HG03457 (cell line): Measurements from ENCODE around the gene CD248.

Experiments used
- ATAC-seq: cut with Tn5 transposase; IDR thresholded peaks from one replicate; pipeline ENCODE4 v1.9.1; 2021; ENCODE audit warnings: moderate number of reproducible peaks; ENCODE audit not compliant: unreplicated experiment

Gene CD248

DNA sequence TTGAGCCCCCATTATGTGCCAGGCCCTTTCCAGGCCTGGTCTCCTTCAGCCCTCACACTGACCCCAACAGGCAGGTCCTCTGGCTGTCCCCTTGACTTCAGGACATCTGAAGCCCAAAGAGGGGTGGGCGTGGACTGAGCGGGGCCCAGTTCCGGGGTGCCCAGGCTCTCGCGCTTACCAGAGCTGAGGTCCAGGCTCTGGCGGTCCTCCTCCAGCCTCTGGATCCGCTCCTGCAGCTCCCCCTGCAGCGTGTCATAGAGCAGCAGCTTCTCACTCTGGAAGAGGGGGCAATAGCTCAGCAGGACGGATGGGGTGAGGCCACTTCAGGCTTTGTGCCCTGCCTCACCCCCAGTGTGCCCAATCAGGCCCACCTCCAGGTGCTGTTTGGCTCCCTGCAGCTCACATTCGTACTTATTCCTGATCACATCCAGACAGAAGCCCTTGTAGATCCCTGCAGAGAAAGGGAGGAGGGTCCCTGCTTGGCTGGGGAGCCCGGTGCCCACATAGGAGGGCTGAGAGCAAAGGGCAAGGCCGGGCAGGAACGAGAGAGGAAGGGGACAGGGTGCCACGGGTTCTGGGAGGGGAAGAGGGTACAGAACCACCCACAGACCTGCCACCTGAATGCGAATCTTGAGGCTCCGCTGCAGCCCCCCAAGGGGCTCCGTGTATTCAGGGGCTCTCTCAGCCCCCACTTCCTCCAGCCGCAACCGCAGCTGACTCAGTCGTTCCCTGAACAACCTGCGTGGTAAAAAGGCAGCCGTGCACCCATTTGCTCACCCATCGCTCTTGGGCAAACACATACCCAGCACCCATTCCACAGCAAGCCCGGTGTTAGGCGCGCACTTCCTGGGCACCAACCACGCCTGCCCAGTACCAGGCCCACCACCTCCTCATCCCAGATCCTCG lies 24.0 kb upstream of the CD248 start:
- ATAC-seq, result no peak

DNA sequence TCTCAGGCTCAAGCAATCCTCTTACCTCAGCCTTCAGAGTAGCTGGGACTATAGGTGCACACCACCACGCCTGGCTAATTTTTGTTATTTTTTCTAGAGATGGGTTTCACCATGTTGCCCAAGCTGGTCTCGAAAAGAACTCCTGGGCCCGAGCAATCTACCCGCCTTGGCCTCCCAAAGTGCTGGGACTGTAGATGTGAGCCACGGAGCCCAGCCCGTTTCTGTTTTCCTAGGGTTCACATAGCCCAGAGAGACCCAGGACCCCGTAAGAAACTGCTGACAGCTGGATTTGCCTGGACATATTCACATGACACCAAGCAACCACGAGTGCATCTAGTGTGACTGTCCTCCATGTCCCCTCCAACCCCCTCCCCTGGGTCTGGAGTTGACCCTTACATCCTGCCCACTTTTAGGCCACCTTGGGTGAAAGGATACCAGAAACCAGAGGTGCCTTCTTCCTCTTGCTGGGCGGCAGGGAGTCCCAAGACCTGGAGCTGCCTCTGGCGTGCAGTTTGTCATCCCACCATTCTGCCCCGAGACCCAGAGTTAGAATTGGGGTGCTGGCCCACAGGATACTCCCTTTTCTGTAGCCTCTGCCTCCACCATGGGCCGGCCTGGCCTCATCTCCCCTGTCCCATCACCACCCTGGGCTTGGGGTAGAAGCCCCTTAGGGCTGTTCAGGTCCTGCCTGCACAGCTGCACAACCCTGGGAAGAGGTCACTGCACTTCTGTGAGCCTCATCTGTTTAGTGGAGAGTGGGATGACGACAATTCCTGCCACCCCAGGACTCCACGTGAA lies 23.0 kb upstream of the CD248 start:
- no peak for ATAC-seq

DNA sequence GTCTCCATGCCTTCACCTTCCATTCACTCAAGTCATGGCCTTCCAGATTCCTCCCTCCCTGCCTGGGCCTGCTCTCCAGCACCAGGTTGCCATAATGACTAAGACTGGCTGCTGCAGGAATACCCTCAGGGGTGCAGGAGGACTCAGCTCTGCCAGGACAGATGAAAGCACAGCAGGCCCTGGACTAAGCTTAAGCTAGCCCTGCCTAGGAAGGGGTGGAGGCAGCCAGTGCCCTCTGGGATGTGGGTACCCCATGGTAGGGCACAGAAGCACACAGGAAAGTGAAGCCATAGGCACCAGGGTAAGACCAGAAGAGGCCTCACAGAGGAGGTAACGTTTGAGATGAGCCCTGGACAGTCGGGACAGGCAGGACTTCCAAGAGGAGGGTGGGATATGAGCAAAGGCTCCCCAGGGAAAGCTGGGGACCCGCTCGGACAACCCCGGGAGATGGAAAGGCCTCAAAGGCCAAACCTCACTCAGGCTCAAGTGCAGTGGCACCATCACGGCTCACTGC lies 22.4 kb upstream of the CD248 start:
- no peak for ATAC-seq

DNA sequence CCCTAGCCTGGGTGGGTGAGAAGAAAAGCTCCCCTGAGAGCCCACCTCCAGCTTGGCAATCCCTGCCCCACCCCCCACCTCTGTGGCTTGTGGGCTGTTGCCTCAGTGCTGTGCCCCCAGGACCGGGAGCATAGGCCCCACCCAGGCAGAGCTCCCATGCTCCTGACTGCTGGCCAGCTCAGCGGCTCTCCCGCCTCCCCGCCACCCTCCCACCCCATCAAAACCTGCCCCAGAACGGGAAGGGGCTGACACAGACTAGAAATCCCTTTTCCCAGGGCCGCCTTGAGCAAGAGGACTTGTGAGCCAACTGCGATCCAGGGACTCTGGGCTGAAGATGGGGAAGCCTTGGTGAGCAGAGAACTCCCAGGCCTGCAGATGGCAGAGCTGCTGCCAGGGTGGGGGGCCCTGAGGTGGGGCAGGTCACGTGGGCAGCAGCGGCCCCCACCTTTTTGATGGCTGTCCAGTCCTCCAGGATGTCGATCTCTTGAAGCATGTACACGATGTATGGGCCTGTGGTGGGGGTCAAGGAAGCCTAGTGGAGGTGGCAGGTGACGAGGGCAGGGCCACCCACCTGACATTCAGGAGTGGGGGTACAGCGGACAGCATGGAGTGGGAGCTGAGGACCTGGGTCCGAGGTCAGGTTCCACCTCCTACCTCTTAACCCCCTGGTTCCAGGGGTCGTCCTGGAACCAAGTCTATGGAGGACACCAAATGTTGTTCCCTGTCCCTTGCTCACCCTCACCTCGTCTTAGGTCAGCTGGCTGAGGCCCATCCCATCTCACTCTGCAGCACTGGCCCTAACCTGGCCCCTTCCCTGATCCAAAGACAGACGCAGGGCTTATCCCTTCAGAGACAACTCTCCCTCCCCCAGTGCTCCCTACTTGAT lies 21.7 kb upstream of the CD248 start:
- no peak for ATAC-seq

DNA sequence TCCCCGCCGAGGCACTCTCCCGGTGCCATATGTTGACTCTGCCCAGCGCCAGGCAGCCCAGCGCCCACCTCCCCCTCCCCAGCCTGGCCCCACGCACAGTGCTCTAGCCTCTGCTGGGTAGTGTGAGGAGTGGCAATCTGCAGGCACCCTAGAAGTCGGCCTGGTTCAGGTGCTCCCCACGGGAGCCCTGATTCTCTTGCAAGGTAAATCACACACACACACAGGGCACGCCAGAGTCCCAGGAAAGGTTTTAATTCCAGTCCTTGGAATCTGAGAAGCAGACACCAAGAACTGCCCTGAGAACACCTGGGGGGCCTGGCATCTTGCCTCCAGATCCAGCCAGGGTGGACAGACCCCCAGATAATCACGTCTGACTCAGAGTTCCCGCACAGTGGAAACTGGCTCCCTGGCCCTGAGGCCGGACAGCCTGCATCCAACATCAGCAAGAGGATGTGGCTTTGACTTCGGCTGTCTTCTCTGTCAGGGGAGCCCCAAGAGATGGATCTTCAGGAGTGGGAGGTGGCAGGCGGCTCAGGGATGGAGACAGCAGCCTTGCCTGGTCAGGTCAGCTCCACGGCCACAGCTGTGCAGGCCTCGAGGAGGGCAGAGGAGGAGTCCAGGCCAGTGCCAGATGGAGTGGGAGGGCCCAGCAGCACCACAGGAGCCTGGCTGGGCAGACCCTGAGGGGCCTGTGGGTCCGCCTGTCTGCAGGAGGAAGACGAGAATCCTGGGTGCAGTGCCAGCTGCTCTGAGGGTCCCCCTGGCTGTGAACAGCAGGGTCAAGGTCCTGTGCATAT lies 20.5 kb upstream of the CD248 start:
- ATAC-seq, result no peak

DNA sequence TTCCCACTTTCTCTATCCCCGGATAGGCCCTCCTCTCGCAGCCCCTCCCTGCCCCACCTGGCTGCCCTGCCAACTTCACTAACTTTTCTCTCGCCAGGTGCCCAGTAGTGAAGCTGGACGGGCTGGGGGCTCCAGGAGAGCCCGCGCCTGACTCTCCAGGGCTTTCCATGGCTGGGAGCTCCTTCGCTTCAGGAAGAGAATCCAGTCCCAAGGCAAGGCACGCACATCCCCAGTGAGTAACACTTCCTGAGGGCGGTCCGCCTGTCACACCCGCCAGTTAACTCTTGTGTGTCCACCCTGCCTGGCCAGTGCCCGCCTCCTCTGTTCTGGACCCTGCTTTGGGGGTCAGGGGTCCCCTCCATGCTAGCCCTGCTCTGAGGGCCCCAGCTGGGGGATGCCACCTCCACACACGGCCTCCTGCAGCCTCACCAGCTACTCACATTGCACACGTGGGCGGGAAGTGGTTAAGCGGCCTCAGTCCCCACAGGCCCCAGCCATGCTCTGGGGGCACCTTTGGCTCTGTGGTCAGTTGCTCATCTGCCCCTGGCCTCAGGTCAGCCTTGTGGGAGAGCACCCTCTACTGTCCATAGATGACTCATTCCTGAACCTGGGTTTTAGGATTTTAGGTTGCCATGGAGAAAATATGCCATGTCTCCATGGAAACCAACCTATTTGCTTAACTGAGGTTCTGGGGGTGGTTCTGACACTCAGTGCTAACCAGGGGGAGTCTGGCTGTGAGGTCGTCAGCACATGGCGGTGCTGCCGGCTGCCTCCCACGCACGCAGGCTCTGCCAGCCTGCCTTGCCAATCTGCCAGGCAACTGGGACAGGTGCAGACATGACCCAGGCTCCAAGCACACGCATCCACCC lies 19.6 kb upstream of the CD248 start, which contains the start of gene RIN1:
Gene RIN1 (minus strand): TSS at position 201 of the 869 bp plus-strand sequence. CDS start 32 bp downstream, at position 169.
- no peak for ATAC-seq

DNA sequence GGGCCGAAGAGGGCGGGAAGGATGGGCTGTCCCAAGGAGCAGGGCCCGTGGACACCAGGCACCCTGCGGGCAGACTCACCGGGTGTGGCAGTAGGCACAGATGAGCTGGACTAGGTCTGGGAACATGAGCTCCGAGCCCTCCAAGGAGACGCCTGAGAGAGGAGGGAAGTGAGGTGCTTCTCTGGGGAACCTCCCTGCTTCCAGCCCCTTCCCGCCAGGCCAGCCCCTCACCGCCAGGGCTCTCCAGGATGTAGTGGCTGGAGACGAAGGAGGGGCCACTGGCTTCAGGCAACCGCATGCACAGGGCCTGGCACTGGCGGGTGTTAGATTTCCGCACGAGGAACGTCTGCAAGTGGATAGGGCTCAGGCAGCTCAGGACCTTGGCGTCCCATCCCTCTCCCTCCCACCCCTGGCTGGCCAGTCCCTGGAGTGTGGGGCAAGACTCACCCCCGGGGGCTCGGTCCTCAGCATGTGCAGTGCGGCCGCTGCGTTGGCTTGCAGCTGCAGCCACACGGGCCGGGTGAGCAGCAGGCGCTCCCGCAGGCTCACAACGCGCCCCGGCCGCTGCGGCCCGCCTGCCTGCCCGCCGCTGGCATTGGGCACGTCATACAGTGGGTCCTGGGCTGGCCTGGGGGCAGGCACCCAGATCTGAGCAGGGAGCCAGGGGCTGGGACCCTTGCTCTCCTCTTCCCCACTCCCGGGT lies 18.8 kb upstream of the CD248 start:
- no peak for ATAC-seq

DNA sequence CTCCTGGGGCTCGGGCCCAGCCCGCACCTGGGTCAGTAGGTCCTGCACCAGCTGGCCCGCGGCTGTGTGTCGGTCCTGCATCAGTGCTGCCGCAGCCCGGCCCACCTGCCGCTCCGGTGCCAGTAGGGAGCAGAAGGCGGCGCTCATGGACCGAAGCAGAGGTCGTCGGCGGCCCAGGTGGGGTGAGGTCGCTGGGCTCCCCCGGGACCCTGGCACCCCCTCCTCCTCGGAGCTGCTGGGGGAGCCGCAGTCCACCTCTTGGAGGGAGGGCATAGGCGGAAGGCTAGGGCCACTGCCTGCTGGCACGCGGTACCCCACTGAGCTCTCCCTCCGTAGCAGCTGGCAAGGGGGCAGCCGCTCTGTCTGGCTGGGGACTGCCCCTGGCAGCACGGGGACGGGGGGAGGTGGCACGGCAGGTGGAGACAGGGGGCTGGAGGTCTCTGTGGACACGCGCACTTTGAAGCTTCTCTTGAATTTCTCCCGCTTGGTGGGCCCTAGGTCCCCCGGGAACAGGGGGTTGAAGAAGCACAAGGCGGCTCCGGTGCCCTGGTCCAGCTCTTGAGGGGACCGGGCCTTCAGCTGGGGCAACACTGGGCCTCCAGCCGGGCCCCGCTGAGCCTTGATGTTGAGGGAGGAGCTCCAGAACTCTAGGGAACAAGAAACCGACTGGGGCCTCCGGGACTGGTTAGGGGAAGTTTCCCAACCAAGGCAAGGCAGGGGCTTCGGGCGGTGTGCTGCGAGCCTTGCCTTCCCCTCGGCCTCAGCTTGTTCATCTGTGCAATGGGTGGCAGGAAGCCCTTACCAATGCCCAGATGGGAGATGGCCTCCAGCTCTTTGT lies 18.0 kb upstream of the CD248 start:
- no peak for ATAC-seq

DNA sequence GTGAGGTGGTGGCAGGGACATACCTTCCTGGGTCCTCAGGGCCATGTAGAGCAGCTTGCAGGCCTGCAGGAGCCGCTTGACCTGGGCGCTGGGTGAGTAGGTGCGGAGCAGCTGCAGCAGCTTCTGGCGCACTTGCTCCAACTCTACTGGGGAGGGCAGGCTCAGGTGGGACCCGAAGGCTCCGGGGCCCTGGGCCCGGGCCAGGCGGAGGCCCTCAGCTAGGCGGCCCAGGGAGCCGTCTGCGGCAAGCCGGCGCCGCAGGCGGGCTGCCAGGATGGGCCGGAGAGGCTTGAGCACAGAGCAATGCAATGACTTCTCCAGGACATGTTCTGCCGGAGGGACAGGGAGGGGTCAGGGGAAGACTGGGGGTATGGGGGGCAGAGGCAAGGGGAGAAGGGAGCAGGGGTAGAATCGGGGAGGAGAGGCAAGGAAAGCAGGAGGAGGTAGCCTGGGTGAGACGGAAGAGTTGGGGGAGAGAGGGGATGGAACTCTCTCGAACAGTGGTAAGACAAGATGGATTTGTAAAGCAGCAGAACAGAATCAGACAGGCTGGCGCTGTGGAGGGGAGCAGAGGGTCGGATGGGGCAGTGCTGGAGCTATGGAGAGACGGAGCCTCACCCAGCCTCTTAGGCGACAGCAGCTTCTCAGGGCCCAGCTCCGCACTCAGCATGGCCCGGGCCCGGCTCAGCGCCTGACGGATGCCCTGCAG lies 17.2 kb upstream of the CD248 start:
- no peak for ATAC-seq

DNA sequence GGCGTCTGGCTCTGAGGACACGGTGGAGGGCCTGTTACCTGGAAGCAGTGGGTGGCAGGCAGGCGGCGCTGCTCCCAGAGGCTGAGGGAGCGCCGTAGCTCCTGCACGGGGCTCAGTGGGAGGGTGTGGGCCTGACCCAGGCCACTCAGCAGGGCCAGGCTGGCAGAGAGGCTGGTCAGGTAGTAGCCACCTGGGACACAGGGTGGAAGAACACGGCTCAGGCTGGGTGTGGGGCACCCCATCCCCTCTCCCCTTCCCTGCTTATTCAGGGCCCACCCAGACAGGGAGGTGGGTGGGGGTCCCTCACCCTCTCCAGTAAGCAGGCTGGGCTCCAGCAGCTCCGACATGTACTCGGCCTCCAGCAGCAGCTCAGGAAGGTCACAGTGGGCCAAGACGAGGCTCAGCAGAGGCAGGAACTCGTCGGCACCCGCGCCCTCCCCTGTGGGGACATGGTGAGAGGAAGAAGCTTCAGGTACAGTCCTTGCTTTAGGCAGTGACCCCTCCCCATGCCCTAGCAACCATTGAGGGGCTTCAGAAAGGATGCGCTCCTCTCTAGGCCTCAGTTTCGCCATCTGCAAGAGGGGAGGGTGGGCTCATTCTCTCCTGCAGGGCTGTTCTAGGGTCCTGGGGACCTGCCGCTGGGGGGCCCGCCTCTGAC lies 16.5 kb upstream of the CD248 start:
- ATAC-seq, result no peak

DNA sequence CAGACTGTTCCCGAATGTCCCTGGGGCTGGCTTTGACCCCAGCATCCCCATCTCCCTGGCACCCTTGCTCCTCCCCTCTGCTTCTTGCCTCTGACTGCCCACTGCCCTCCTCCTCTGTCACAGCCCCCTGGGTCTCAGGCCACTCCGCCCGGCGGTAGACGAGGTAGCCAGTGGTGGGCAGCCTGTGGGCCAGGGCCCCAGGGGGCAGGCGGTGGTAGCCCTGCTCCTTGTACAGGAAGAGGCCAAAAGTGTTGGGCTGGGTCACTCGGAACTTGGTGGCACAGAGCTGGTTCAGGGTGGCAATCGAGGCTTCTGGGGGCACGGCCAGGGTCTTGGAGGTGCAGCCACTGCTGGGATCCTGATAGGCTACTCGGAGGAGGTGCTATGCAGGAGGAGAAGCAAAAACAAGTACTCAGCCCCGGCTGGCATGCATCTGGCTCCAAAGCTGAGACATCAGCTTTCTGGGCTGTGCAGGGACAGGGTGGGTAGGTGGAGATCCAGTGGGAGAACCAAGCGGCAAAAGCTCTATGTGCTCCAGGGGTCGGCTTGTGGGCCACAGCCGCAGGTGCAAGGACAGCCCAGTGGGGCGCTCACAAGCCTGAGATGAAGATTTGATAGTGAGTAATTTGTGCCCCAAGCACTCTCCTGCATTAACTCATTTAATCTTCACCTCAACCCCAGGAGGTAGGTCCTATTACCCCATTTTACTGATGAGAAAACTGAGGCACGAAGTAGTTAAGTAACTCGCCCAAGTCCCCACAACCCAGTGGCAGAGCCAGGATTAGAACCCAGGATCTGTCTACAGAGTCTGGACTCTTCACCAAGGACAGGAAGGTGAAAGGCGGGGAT lies 15.8 kb upstream of the CD248 start:
- ATAC-seq, result no peak

DNA sequence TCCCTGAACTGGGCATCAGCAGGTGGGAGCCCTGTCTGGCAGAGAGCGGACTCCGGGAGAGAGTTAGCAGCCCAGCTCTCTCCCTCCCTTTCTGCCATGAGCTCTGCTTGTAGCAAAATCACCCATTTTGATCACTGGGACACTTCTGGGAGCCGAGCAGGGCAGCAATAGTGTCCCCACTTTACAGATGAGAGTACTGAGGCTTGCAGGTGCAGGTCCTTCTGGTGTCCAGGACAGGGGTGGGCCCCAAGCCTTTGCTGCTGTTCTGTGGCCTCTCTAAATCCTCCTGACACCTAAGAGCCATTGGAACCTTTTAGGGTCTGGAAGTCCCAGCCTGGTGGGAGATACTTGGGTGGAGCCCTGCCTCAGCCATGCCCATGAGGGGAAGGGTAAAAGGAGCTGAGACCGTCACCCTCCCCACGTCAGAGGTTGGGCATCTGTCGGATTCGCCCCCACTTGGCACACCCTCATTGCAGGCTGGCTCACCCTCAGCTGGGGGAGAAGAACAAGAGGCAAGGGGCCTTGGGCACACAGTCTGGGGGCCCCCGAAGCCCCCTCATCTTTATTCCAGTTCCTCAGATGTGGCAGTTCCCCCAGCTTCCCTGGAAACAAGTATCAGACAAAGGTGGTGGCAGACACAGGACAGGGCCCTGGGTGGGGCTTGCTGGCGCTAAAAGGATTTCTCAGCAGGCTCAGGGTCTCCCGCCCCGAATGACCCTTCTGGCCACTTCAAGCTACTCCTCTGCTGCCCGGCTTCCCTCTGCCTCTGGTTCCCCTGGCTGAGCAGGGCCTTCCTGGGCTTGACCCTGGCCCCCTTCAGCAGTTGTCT lies 14.9 kb upstream of the CD248 start:
- no peak for ATAC-seq

DNA sequence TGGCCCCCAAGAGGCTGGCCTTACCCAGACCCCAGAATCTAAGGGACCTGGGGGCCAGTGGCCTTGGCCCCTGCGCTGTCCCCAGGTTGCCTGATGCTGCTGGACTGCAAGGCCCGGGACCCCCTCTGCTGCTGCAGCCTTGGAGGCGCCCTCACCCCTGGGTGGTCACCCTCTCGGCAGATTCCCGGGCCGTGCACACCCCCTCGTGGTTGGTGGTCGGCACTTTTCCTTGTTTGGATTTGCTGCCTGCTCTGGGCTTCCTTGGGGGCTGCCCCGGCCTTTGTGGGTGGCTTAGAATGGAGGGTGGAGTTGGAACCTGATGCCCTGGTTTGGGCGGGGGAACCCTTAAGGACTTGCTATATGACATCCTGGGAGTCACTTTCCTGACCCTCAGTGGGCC lies 14.1 kb upstream of the CD248 start:
- ATAC-seq, result no peak

DNA sequence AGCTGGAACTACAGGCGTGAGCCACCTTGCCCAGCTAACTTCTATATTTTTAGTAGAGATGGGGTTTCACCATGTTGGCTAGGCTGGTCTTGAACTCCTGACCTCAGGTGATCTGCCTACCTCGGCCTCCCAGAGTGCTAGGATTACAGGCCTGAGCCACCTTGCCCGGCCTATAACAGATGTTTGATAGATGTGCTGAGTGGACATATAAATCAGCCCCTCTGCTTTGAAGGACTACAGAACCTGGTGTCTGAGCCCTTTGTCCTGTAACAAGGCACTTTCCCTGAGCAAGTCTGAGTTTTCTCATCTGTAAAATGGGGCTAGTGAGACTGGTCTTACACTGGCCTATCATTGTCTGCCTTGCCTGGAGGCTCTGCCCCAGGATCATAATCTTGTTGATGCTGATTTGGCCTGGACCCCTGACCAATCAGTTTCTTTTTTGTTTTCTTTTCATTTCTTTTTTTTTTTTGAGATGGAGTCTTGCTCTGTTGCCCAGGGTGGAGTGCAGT lies 12.4 kb upstream of the CD248 start:
- no peak for ATAC-seq
